Osteoblast (primary cell): ENCODE measurements around the gene TRIM45. TPM values are rescaled to one million over a fixed set of nuclear protein-coding genes. Genes with fewer than 3 reads are reported as not detected.
A peak's percentile ranks its signal among the peaks of the same experiment; 100 is the strongest.

Source experiments
- DNase-seq: peaks from one replicate; pipeline ENCODE4 v3.0.0; 2011; ENCODE audit warnings: low spot score, mixed read lengths; ENCODE audit not compliant: insufficient read length; ENCODE audit errors: missing footprints
- H2AFZ ChIP-seq: 2 replicates; pipeline ENCODE4 v1.6.0; 2011; ENCODE audit warnings: mild to moderate bottlenecking, low read length
- H3K27ac ChIP-seq: 2 replicates; pipeline ENCODE4 v1.5.1; 2011; ENCODE audit warnings: mild to moderate bottlenecking, low read depth, low read length, moderate library complexity
- H3K27me3 ChIP-seq: 2 replicates; pipeline ENCODE4 v1.6.0; 2012; ENCODE audit warnings: mild to moderate bottlenecking, control low read depth, inconsistent platforms, low read length, moderate library complexity; ENCODE audit not compliant: insufficient read depth
- H3K36me3 ChIP-seq: 2 replicates; pipeline ENCODE4 v1.5.1; 2011; ENCODE audit warnings: mild to moderate bottlenecking, low read length, control low read depth, moderate library complexity; ENCODE audit not compliant: insufficient read depth
- H3K4me1 ChIP-seq: 2 replicates; pipeline ENCODE4 v1.5.1; 2011; ENCODE audit warnings: mild to moderate bottlenecking, low read length, control low read depth, moderate library complexity; ENCODE audit not compliant: insufficient read depth
- H3K4me2 ChIP-seq: 2 replicates; pipeline ENCODE4 v1.6.0; 2011; ENCODE audit warnings: mild to moderate bottlenecking, low read length; ENCODE audit not compliant: insufficient read depth
- H3K4me3 ChIP-seq: fragments of 200-600 bp; sonication (generic); 3 replicates; pipeline ENCODE4 v1.5.1; 2012; ENCODE audit warnings: mild to moderate bottlenecking, low read length, inconsistent platforms; ENCODE audit not compliant: insufficient read depth
- H3K79me2 ChIP-seq: 2 replicates; pipeline ENCODE4 v1.6.0; 2012; ENCODE audit warnings: mild to moderate bottlenecking, low read length, control low read depth, inconsistent platforms; ENCODE audit not compliant: insufficient read depth
- H3K9me3 ChIP-seq: 2 replicates; pipeline ENCODE4 v1.5.1; 2011; ENCODE audit warnings: low read depth, low read length, control low read depth
- H4K20me1 ChIP-seq: 2 replicates; pipeline ENCODE4 v1.6.0; 2012; ENCODE audit warnings: mild to moderate bottlenecking, low read length, control low read depth; ENCODE audit not compliant: insufficient read depth
- CTCF ChIP-seq: IDR thresholded peaks from 2 replicates; pipeline ENCODE4 v1.5.1; 2011; ENCODE audit warnings: mild to moderate bottlenecking, low read depth, low read length, moderate library complexity; ENCODE audit errors: extremely low read depth
- total RNA-seq: library from RNA; depleted of rRNA; stranded (reverse); fragments of >200 nt; gene quantifications from 2 replicates; pipeline ENCODE4 v1.2.3, GENCODE V29; 2012

The TRIM45 gene
- total RNA-seq, 1 donor = 1.4 TPM

DNA sequence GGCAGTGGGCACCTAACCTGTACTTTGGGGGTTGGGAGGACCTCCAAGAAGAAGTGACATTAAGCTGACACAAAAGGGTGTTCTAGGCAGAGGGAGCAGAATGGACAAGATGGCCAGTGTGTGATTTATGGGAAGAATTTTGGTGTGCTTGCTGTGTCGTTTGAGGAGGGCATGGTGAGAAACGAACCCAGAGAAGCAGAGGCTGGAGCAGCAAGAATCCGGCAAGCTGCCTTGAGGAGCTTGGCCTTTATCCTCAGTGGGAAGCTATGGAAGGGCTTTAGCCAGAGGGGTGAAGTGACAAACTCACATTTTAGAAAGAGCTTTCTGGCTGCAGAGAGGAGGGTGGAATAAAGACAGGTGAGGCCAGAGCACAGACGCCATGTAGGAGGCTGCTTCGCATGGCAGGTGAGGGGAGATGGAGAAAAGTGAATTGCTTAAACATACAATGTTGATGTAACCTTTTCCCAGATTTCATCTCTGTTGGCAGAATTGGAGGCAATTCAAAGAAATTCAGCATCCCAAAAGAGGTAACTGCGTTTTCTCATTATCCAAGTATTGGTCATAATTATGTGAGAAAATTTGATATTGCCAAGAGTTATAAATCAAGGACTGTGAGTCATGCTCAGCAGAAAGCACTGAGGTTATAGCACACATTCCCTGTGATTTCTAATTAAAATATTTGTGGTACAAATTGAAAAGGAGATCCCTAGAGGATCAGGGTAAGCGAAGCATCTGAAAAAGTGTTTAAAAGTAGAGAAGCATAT is 26.5 kb downstream of the TRIM45 start:
- H3K27me3 ChIP-seq = no peaks in the 10 kb centered on the region
- peak overlapping the region; percentile 93 for H3K27ac ChIP-seq
- TF ChIP-seq CTCF = no peak
- no peak for DNase-seq
- peaks cover 52% of the 10 kb centered on the region for H3K4me1 ChIP-seq
- H2AFZ ChIP-seq = no peak overlapping the region
- no peaks in the 10 kb centered on the region for H3K9me3 ChIP-seq
- peak overlapping the region; percentile 14 for H3K4me2 ChIP-seq
- no peaks in the 10 kb centered on the region for H4K20me1 ChIP-seq
- peaks cover 7% of the 10 kb centered on the region for H3K36me3 ChIP-seq
- no peaks in the 10 kb centered on the region for H3K79me2 ChIP-seq
- H3K4me3 ChIP-seq = no peak overlapping the region

DNA sequence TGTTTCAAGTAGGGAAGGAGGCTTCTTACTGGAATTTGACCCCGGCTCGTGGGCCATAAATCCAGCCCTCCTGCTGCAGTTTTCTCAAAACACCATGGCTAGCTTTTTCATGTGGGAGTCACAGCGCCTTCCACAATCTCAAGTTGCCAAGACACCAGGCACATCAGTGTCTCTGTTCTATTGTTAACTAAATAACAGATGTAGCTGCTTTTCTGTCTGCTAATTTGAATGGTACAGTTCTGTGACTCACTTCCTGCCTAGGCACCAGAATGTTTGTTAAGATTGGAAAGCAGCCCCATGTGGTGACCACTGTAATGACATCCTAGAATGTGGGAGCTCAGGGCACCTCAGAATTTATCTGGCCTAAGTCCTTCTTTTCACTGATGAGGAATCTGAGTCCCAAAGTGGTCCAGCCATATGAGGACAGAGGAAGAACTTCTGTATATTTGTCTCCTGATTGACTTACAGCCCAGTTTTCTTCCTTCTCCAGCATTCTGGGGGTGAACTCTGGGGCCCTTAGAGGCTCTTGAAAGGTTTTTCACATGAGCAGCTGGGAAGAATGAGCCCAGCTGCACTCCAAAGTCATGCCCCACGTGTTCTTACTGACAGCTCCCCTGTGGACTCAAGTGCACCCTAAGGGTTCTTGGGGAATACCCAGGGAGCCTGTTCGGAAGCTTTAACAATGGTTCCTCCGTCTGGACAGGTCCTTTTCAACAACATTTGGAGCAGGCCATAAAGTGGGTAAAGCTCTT is 27.5 kb downstream of the TRIM45 start:
- Histone ChIP-seq H3K27me3 (no peaks in the 10 kb centered on the region), H3K27ac (peak overlapping the region; percentile 93), H3K4me2 (peak overlapping the region; percentile 40), H3K4me3 (no peak overlapping the region), H2AFZ (no peak overlapping the region), H3K4me1 (peaks cover 52% of the 10 kb centered on the region), H3K36me3 (peaks cover 7% of the 10 kb centered on the region), H4K20me1 (no peaks in the 10 kb centered on the region), H3K79me2 (no peaks in the 10 kb centered on the region), H3K9me3 (no peaks in the 10 kb centered on the region)
- TF ChIP-seq CTCF = peak; percentile 51
- no peak for DNase-seq

GRCh38 chr1:117093091-117093534 is 28.4 kb downstream of the TRIM45 start:
- peaks cover 44% of the 10 kb centered on the region for H3K4me1 ChIP-seq
- H2AFZ ChIP-seq = no peak overlapping the region
- H3K27me3 ChIP-seq = no peaks in the 10 kb centered on the region
- TF ChIP-seq CTCF = no peak
- peak; percentile 90 for DNase-seq
- peak overlapping the region; percentile 93 for H3K27ac ChIP-seq
- peak overlapping the region; percentile 40 for H3K4me2 ChIP-seq
- H3K36me3 ChIP-seq = peaks cover 7% of the 10 kb centered on the region
- H4K20me1 ChIP-seq = no peaks in the 10 kb centered on the region
- no peaks in the 10 kb centered on the region for H3K79me2 ChIP-seq
- H3K4me3 ChIP-seq = peak overlapping the region; percentile 13
- no peaks in the 10 kb centered on the region for H3K9me3 ChIP-seq

GRCh38 chr1:117092594-117092993 is 29.0 kb downstream of the TRIM45 start:
- H3K4me3 ChIP-seq = no peak overlapping the region
- H3K9me3 ChIP-seq = no peaks in the 10 kb centered on the region
- no peak for TF ChIP-seq CTCF
- peaks cover 43% of the 10 kb centered on the region for H3K4me1 ChIP-seq
- H3K27ac ChIP-seq = peak overlapping the region; percentile 93
- peak overlapping the region; percentile 48 for H2AFZ ChIP-seq
- H3K27me3 ChIP-seq = no peaks in the 10 kb centered on the region
- no peaks in the 10 kb centered on the region for H3K79me2 ChIP-seq
- no peak for DNase-seq
- no peaks in the 10 kb centered on the region for H4K20me1 ChIP-seq
- H3K4me2 ChIP-seq = peak overlapping the region; percentile 40
- H3K36me3 ChIP-seq = peaks cover 7% of the 10 kb centered on the region
